ENCODE data around the gene MRPL40.

MRPL40 gene

DNA sequence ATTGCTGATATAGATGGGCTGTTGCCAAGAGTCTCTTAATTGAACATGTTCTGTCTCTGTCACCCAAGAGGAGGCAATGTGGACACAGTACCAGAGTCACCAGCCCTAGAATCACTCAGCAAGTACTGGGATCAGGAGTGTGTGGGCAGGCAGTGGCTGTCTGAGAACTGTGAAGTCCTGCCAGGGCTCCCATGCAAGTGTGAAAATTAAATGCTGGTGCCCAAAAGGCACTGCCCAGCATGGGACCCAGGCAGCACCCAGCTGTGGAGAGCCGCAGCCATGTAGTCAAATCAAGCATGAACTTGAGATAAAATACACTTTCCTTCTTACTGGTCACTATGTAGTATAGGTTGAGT, 20.7 kb upstream of the MRPL40 start:
- H3K27ac ChIP-seq, result no peak overlapping the region
- no peak for DNase-seq (ENCODE audit: low spot score)
- TF ChIP-seq, protein P1, sequence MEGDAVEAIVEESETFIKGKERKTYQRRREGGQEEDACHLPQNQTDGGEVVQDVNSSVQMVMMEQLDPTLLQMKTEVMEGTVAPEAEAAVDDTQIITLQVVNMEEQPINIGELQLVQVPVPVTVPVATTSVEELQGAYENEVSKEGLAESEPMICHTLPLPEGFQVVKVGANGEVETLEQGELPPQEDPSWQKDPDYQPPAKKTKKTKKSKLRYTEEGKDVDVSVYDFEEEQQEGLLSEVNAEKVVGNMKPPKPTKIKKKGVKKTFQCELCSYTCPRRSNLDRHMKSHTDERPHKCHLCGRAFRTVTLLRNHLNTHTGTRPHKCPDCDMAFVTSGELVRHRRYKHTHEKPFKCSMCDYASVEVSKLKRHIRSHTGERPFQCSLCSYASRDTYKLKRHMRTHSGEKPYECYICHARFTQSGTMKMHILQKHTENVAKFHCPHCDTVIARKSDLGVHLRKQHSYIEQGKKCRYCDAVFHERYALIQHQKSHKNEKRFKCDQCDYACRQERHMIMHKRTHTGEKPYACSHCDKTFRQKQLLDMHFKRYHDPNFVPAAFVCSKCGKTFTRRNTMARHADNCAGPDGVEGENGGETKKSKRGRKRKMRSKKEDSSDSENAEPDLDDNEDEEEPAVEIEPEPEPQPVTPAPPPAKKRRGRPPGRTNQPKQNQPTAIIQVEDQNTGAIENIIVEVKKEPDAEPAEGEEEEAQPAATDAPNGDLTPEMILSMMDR (conservative IDR thresholded peaks at IDR 0.05; ENCODE audit: low read depth), result no peak
- POLR2A ChIA-PET (ENCODE audit: low non-redundant PET), result no interaction called here
- CTCF ChIA-PET, result no interaction called here

DNA sequence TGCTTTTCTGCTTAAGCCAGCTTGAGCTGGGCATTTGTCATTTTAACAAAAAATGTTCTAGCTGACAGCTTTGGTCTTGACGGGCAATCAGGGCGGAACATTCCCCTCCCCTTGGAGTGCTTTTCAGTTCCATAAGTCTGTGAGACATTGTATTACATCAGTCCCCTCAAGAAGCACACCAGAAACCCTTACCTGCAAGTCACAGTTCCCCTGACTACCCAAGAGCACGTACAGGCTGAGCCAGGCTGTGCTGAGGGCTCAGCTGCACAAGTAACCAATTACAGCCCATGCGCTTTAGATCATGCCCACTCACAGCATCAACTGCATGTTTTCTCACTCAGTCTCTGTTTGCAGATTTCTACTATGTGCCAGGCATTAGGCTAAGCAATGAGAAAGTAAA, 19.9 kb upstream of the MRPL40 start:
- H3K27ac ChIP-seq, result no peak overlapping the region
- POLR2A ChIA-PET (ENCODE audit: low non-redundant PET), result no interaction called here
- CTCF ChIA-PET, result no interaction called here
- DNase-seq (ENCODE audit: low spot score), result no peak
- TF ChIP-seq, protein P1 (conservative IDR thresholded peaks at IDR 0.05; ENCODE audit: low read depth), result no peak

DNA sequence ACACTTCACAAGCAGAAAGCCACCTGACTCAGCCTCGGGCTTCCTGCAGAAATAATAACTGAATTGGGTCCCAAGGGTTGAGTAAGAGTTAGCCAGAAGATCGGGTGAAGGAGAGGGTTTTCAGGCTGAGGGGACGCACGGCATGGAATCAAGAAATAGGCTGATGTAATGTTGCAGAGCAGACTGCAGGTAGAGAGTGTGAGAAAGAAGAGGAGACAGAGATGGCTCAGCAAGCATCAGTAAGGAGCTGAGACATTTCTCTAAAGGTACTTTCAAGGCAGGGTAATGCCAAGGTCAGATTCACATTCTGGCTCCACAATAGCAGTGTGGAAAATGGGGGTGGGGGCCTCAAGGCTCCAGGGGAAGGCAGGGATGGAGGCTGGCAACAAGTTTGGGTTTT, 19.4 kb upstream of the MRPL40 start:
- CTCF ChIA-PET, result no interaction called here
- no peak overlapping the region for H3K27ac ChIP-seq
- TF ChIP-seq, protein P1 (conservative IDR thresholded peaks at IDR 0.05; ENCODE audit: low read depth), result no peak
- POLR2A ChIA-PET (ENCODE audit: low non-redundant PET), result no interaction called here
- DNase-seq (ENCODE audit: low spot score), result no peak

DNA sequence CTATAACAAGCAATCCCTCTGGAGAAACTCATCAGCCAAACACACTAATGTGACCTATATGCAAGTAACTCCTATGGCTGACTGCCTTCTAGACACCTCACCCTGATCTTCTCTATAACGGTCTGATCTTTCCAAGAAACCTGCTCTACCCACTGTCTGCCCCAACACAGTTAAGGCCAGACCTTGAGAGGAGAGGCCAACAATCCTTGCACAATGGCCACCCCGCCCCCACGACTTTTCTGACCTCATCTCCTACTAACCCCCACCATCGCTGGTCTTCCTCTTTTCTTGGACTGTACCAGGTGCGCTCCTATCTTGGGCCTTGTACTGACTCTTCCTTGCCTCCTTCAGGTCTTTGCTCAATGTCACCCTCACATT, 13.3 kb upstream of the MRPL40 start:
- ChIA-PET POLR2A (ENCODE audit: low non-redundant PET) (no interaction called here), CTCF (no interaction called here)
- no peak overlapping the region for H3K27ac ChIP-seq
- TF ChIP-seq, protein P1 (conservative IDR thresholded peaks at IDR 0.05; ENCODE audit: low read depth), result no peak
- DNase-seq (ENCODE audit: low spot score), result no peak

DNA sequence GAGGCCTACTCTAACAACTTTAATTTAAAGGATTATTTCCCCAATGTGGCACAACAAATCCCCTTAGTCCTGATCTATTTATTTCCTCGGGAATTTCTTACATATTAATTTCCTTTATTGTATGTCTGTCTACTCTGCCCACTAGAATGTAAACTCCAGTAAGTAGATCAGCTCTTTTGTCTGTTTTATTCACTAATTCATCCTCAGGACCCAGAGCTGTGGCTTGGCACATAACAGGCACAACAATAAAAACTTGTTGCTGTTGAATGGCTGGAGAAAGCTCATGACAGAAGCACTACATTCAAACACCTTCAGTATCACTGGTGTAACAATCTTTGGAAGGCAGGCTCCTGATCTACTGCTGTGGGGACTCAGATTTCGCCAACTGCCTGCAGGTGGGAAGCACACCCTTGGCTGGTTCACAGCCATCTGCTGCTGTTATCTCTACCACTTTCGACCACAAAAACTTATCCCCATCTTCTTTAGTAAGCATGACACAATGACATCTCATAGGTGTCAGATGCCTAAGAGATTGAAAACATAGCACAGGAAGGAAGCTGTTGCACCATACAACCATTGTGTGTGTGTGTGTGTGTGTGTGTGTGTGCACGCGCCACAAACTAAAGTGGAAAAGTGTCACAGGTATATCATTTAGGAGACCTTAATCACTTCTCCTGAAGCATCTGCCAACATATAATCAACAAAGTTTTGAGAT, 12.7 kb upstream of the MRPL40 start:
- CTCF ChIA-PET, result no interaction called here
- POLR2A ChIA-PET (ENCODE audit: low non-redundant PET), result no interaction called here

DNA sequence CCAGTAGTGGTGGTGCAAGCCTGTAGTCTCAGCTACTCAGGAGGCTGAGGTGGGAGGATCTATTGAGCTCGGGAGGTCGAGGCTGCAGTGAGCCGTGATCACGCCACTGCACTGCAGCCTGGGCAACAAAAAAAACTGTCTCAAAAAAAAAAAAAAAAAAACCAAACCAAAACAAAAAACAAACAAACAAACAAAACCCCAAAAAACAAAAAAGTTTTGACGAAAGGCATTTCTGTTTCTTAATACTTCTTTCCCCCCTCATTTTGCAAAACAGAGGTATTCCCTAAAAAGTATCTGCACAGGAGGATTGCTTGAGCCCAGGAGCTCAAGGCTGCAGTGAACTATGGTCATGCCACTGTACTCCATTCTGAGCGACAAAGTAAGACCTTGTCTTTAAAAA, 12.0 kb upstream of the MRPL40 start:
- no peak overlapping the region for H3K27ac ChIP-seq
- DNase-seq (ENCODE audit: low spot score), result no peak
- CTCF ChIA-PET, result no interaction called here
- TF ChIP-seq, protein P1 (conservative IDR thresholded peaks at IDR 0.05; ENCODE audit: low read depth), result no peak
- POLR2A ChIA-PET (ENCODE audit: low non-redundant PET), result no interaction called here

More for the DNA sequence above, 12.7 kb upstream of the MRPL40 start:
- DNase-seq (ENCODE audit: low spot score), result no peak
- no peak overlapping the region for H3K27ac ChIP-seq
- TF ChIP-seq, protein P1 (conservative IDR thresholded peaks at IDR 0.05; ENCODE audit: low read depth), result no peak
